HFFc6 (cell line): ENCODE measurements around the gene UGT3A1. TPM values are rescaled to one million over a fixed set of nuclear protein-coding genes. Genes with fewer than 3 reads are reported as not detected.
"Not testable (repeated sequence)": the region's sequence is repeated elsewhere in the genome, so short reads cannot be mapped to it uniquely, and the experiment has no call there.

Experiments used
- DNase-seq: peaks from one replicate; pipeline ENCODE4 v3.0.0-alpha.2; 2018
- H3K27ac Mint-ChIP-seq: 2 replicates; pipeline ENCODE4 v1.8.0; 2020; ENCODE audit warnings: mild to moderate bottlenecking, mixed read lengths
- H3K27me3 Mint-ChIP-seq: 2 replicates; pipeline ENCODE4 v1.8.0; 2021; ENCODE audit warnings: mild to moderate bottlenecking, moderate library complexity, mixed read lengths; ENCODE audit not compliant: insufficient read depth
- H3K36me3 Mint-ChIP-seq: 2 replicates; pipeline ENCODE4 v1.8.0; 2021; ENCODE audit warnings: low read depth, mixed read lengths
- H3K4me1 Mint-ChIP-seq: 2 replicates; pipeline ENCODE4 v1.8.0; 2020; ENCODE audit warnings: low read depth, mixed read lengths
- H3K4me3 Mint-ChIP-seq: 2 replicates; pipeline ENCODE4 v1.8.0; 2020; ENCODE audit warnings: mild to moderate bottlenecking, moderate library complexity, mixed read lengths
- H3K9me3 Mint-ChIP-seq: 2 replicates; pipeline ENCODE4 v1.8.0; 2020; ENCODE audit warnings: mild to moderate bottlenecking, mixed read lengths
- total RNA-seq, 6 experiments: library from RNA; stranded (reverse); fragmentation: NEBNext Ultra II Directional; extraction: Animal tissue kit (Norgen Biotek cat#: 25700); gene quantifications; 2 replicates in 1 of 6; 3 replicates in 5 of 6; pipeline ENCODE4 v1.2.3, GENCODE V29; 2021
- TF ChIP-seq, protein P1 (sequence below): fragments of 200-600 bp; sonication (generic); IDR thresholded peaks from 2 replicates; pipeline ENCODE4 v1.5.0; 2021; ENCODE audit warnings: antibody characterized with exemption, mild to moderate bottlenecking

The UGT3A1 gene
- total RNA-seq, 6 experiments from 2014 or later = not detected

DNA sequence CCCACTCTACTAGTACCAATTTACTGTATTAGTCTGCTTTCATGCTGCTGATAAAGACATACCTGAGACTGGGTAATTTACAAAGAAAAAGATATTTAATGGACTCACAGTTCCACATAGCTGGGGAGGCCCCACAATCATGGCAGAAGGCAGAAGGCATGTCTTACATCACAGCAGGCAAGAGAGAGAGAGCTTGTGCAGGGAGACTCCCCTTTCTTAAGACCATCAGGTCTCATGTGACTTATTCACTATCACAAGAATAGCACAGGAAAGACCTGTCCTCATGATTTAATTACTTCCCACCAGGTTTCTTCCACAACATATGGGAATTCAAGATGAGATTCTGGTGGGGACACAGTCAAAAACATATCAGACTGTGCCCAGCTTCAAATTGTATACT, 11.5 kb downstream of the UGT3A1 start:
- Mint-ChIP-seq H3K27me3 (peaks cover 1% of the 10 kb centered on the region), H3K27ac (no peak overlapping the region), H3K9me3 (no peaks in the 10 kb centered on the region), H3K4me1 (no peaks in the 10 kb centered on the region), H3K4me3 (no peak overlapping the region), H3K36me3 (no peaks in the 10 kb centered on the region)
- TF ChIP-seq, protein P1, sequence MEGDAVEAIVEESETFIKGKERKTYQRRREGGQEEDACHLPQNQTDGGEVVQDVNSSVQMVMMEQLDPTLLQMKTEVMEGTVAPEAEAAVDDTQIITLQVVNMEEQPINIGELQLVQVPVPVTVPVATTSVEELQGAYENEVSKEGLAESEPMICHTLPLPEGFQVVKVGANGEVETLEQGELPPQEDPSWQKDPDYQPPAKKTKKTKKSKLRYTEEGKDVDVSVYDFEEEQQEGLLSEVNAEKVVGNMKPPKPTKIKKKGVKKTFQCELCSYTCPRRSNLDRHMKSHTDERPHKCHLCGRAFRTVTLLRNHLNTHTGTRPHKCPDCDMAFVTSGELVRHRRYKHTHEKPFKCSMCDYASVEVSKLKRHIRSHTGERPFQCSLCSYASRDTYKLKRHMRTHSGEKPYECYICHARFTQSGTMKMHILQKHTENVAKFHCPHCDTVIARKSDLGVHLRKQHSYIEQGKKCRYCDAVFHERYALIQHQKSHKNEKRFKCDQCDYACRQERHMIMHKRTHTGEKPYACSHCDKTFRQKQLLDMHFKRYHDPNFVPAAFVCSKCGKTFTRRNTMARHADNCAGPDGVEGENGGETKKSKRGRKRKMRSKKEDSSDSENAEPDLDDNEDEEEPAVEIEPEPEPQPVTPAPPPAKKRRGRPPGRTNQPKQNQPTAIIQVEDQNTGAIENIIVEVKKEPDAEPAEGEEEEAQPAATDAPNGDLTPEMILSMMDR = no peak
- DNase-seq = no peak

DNA sequence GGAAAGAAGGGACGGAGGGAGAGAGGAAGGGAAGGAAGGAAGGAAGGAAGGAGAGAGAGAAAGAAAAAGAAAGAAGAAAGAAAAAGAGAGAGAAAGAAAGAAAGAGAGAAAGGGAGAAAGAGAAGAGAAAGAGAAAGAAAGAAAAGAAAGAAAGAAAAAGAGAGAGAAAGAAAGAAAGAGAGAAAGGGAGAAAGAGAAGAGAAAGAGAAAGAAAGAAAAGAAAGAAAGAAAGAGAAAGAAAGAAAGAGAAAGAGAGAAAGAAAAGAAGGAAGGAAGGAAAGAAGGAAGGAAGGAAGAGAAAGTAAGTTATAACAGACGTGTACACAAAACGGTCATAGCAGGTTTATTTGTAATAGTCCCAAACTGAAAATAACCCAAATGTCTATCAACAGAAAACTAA, 14.3 kb downstream of the UGT3A1 start:
- DNase-seq, H3K4me3 Mint-ChIP-seq, H3K4me1 Mint-ChIP-seq, H3K27ac Mint-ChIP-seq, H3K36me3 Mint-ChIP-seq, H3K27me3 Mint-ChIP-seq, H3K9me3 Mint-ChIP-seq: not testable (repeated sequence)

DNA sequence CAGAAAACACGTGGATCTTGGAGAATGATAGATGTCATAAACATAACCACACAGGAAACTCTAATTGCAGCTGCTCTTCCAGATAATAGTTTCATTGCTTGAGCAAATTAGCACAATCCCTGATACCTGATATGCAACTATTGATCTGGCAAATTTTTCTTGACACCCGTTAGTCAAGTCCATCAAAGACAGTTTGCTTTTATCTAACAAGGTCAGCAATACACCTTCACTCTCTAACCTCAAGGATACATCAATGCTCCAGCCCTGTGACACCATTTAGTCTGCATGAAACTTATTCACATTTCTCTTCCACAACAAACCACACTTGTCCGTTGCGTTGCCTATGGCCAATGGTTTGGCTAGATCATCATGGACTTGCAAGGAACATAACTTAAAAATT, 16.6 kb downstream of the UGT3A1 start:
- H3K27me3 Mint-ChIP-seq = peaks cover 1% of the 10 kb centered on the region
- H3K4me3 Mint-ChIP-seq = no peak overlapping the region
- H3K9me3 Mint-ChIP-seq = no peaks in the 10 kb centered on the region
- DNase-seq = no peak
- TF ChIP-seq, protein P1 = no peak
- no peak overlapping the region for H3K27ac Mint-ChIP-seq
- no peaks in the 10 kb centered on the region for H3K36me3 Mint-ChIP-seq
- H3K4me1 Mint-ChIP-seq = no peaks in the 10 kb centered on the region

DNA sequence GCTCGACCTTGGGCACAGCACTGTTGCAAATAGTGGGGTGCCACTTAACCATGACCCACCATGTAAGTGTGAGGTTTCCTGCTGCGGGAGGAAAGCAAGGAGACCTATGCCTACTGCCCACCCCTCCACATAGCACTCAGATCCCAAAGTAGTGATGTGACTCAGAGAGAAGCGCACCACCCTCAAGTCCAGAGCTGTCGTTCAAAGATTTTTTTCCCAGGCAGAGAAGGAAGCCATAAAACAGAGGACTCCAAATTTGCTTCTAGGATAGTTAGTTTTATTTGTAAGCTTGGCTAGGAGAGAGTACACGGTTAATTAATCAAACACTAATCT, 19.3 kb downstream of the UGT3A1 start:
- no peak for DNase-seq
- TF ChIP-seq, protein P1 = no peak
- Mint-ChIP-seq H3K27me3 (peaks cover 1% of the 10 kb centered on the region), H3K27ac (no peak overlapping the region), H3K4me3 (no peak overlapping the region), H3K36me3 (no peaks in the 10 kb centered on the region), H3K9me3 (no peaks in the 10 kb centered on the region), H3K4me1 (no peaks in the 10 kb centered on the region)

DNA sequence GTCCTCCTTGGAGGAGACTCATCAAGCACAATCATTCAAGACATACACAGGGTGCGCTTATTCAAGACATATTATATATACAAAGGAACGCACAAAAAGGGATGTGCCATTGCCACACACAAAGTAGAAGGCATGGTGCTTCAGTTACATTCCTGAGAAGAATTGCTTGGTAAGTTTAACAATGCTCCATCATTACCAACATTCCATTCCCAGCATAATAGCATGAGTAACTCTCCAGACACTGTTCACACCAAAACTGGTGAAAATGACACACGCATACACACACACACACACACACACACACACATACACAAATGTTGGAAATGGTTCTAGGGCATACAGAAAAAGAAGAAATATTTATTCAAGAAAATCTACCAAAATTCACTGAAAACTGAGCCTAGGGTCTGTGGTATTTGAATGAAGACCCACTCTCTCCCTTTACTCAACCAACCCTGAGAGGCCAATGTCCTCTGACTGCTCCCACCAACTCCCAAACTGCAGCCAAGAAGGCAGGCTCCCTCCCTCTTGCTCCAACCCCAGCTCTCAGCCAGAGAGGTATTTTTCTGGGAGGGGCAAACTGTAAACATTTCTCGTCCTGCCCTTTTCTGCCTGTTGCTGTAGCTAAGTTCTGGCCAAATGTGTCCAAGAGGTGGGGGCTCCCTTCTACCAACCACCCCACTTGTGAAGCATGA, 19.9 kb downstream of the UGT3A1 start:
- H3K36me3 Mint-ChIP-seq = no peaks in the 10 kb centered on the region
- TF ChIP-seq, protein P1 = no peak
- no peak overlapping the region for H3K4me3 Mint-ChIP-seq
- no peak overlapping the region for H3K27ac Mint-ChIP-seq
- no peaks in the 10 kb centered on the region; the same call in 1 of the 2 replicates for H3K27me3 Mint-ChIP-seq
- DNase-seq = no peak
- H3K9me3 Mint-ChIP-seq = no peaks in the 10 kb centered on the region
- no peaks in the 10 kb centered on the region for H3K4me1 Mint-ChIP-seq

DNA sequence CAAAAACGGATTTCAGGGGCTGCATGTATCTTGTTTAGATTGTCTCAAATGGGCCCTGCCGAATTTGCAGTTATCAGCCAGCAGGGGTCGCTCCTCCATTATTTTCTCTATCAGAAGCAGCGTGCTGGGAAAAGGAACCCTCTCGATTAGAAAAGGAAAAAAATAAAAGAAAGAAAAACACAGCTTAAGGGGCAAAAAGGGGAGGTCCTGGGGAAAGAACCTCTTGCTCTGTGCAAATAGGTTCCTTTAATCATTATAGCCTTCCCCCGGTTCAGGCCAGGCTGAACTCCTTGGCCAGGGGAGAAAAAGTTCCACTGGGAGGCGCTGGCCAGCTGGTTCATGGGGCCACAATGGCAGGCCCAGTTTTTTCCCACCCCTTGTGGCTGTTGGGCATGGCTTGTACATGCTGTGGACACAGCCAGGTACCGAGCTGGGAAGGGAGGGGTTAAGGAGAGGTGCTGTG, 27.8 kb downstream of the UGT3A1 start:
- Mint-ChIP-seq H3K27me3 (peaks cover 4% of the 10 kb centered on the region; the same call in 1 of the 2 replicates), H3K4me3 (no peak overlapping the region), H3K9me3 (no peaks in the 10 kb centered on the region), H3K36me3 (no peaks in the 10 kb centered on the region), H3K27ac (no peak overlapping the region), H3K4me1 (no peaks in the 10 kb centered on the region)
- DNase-seq = peak; percentile 20
- TF ChIP-seq, protein P1 = peak; percentile 92
